PFSK-1 (cell line): Measurements from ENCODE around the gene EIF4E.

Source experiments
- FOXP2 ChIP-seq: optimal IDR thresholded peaks from 2 replicates; pipeline ENCODE3; 2011; ENCODE audit warnings: borderline replicate concordance, control low read depth, inconsistent platforms; ENCODE audit not compliant: insufficient read depth; ENCODE audit errors: extremely low read length, extremely low read depth
- POLR2AphosphoS5 ChIP-seq: IDR thresholded peaks from 2 replicates; pipeline ENCODE4 v1.6.1; 2012; ENCODE audit warnings: low read depth, mild to moderate bottlenecking, control low read depth, low read length, moderate library complexity
- REST ChIP-seq, 2 experiments: IDR thresholded peaks; 2 replicates each; pipeline versions ENCODE4 v1.6.1 to v1.8.0; 2011 to 2012; ENCODE audit warnings: low read depth in 2 of 2, low read length in 2 of 2, control low read depth in 1 of 2, inconsistent platforms in 1 of 2, mild to moderate bottlenecking in 1 of 2, moderate library complexity in 1 of 2; ENCODE audit not compliant: insufficient read depth in 1 of 2
- SIN3A ChIP-seq: IDR thresholded peaks from 2 replicates; pipeline ENCODE4 v1.6.1; 2012; ENCODE audit warnings: mild to moderate bottlenecking, low read length, moderate library complexity, borderline replicate concordance; ENCODE audit not compliant: insufficient read depth
- TAF1 ChIP-seq: IDR thresholded peaks from 2 replicates; pipeline ENCODE4 v1.6.1; 2012; ENCODE audit warnings: low read length, control low read depth, borderline replicate concordance; ENCODE audit not compliant: insufficient read depth

Gene EIF4E

GRCh38 chr4:98919996-98920395 lies 8.9 kb downstream of the EIF4E start:
- TF ChIP-seq REST (IDR thresholded peaks at IDR 0.05; ENCODE audit: insufficient read depth in 1 of 2, low read depth in 2 of 2, low read length in 2 of 2) (no peak), SIN3A (no peak), FOXP2 (no peak), TAF1 (no peak), POLR2AphosphoS5 (no peak)

GRCh38 chr4:98909646-98910401 lies 19.1 kb downstream of the EIF4E start:
- TF ChIP-seq TAF1 (no peak), REST (IDR thresholded peaks at IDR 0.05; ENCODE audit: insufficient read depth in 1 of 2, low read depth in 2 of 2, low read length in 2 of 2) (no peak), POLR2AphosphoS5 (no peak), FOXP2 (no peak), SIN3A (no peak)

GRCh38 chr4:98908703-98909262 lies 20.1 kb downstream of the EIF4E start:
- TF ChIP-seq POLR2AphosphoS5: no peak
- no peak for TF ChIP-seq FOXP2
- TF ChIP-seq TAF1: no peak
- no peak for TF ChIP-seq REST (IDR thresholded peaks at IDR 0.05; ENCODE audit: insufficient read depth in 1 of 2, low read depth in 2 of 2, low read length in 2 of 2)

GRCh38 chr4:98908182-98908581 lies 20.8 kb downstream of the EIF4E start:
- TF ChIP-seq REST (IDR thresholded peaks at IDR 0.05; ENCODE audit: insufficient read depth in 1 of 2, low read depth in 2 of 2, low read length in 2 of 2) (no peak), TAF1 (no peak), FOXP2 (no peak), POLR2AphosphoS5 (no peak), SIN3A (no peak)

- TF ChIP-seq SIN3A (no peak), TAF1 (no peak), POLR2AphosphoS5 (no peak), REST (IDR thresholded peaks at IDR 0.05; ENCODE audit: insufficient read depth in 1 of 2, low read depth in 2 of 2, low read length in 2 of 2) (no peak), FOXP2 (no peak)
Observed at GRCh38 chr4:98905839-98906238, 23.1 kb downstream of the EIF4E start.
